PC-9 (cell line): Measurements from ENCODE around the gene ACYP2. TPM values are rescaled to one million over a fixed set of nuclear protein-coding genes. Genes with fewer than 3 reads are reported as not detected.

Source experiments
- total RNA-seq: library from RNA; stranded (reverse); gene quantifications from 2 replicates; pipeline ENCODE4 v1.2.3, GENCODE V29; 2021

Gene ACYP2
- total RNA-seq, 1 experiment from 2014 or later = 25.9 TPM

Other genes starting within 250 kb of the ACYP2 start
- gene PSME4, start 144.6 kb upstream of the ACYP2 start, total RNA-seq = 58.3 and 99.5 TPM in 2 replicates
- gene TSPYL6, start 140.6 kb downstream of the ACYP2 start, total RNA-seq = not detected in 2 replicates